Dendritic cell treated with granulocyte-macrophage colony-stimulating factor and Interleukin-4, amounts not matched to agents 40 ng/mL and 50 ng/mL, for 4 days (primary cell): ENCODE results near the gene PTPRD.
"Not testable (repeated sequence)": the region's sequence is repeated elsewhere in the genome, so short reads cannot be mapped to it uniquely, and the experiment has no call there.

Experiments
- H3K27ac Mint-ChIP-seq: one replicate; pipeline ENCODE4 v1.8.0; 2022; ENCODE audit warnings: mild to moderate bottlenecking, mixed read lengths
- H3K27me3 Mint-ChIP-seq: one replicate; pipeline ENCODE4 v1.8.0; 2022; ENCODE audit warnings: mild to moderate bottlenecking, mixed read lengths
- H3K36me3 Mint-ChIP-seq: one replicate; pipeline ENCODE4 v1.8.0; 2022; ENCODE audit warnings: low read depth, mixed read lengths
- H3K4me1 Mint-ChIP-seq: one replicate; pipeline ENCODE4 v1.8.0; 2022; ENCODE audit warnings: low read depth, mixed read lengths
- H3K4me3 Mint-ChIP-seq: one replicate; pipeline ENCODE4 v1.8.0; 2022; ENCODE audit warnings: mild to moderate bottlenecking, moderate library complexity, mixed read lengths
- H3K9me3 Mint-ChIP-seq: one replicate; pipeline ENCODE4 v1.8.0; 2022; ENCODE audit warnings: mixed read lengths
- intact Hi-C: fragments of 100-400 bp; cut with micrococcal nuclease; formaldehyde crosslinking; loops from one replicate; pipeline ENCODE4 v1.15.0; 2022

PTPRD gene

DNA sequence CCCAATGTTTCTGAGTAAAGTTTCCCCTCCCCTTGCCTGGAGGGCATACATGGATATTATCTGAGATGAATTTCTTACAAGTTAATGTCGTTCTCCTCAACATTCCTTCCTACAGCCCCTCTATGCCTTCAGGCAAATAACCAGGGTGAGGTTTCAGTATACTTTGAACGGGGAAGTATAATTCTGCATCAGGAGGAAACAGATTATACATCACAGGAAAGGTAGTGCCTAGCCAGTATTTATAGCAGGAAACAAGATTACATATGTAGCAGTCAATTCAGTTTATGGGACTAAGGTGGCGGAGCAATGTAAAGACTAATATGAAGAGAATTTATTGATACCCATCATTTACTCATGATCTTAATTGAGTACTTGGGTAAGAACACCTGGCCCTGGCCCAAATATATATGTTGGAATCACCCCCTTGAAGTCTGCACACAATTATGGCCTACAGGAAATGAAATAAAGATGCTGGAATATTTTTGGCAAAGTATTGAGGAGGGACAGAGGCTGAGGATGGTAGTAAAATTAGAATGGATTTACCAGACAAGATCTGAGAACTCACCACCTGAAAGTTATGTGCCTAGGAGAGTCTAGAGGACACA lies 661.1 kb downstream of the PTPRD start:
- no peaks in the 10 kb centered on the region for H3K27me3 Mint-ChIP-seq
- peaks cover 7% of the 10 kb centered on the region for H3K9me3 Mint-ChIP-seq
- H3K36me3 Mint-ChIP-seq = no peaks in the 10 kb centered on the region
- H3K27ac Mint-ChIP-seq = no peak overlapping the region
- no peaks in the 10 kb centered on the region for H3K4me1 Mint-ChIP-seq
- intact Hi-C loops = no loop called here
- no peak overlapping the region for H3K4me3 Mint-ChIP-seq

DNA sequence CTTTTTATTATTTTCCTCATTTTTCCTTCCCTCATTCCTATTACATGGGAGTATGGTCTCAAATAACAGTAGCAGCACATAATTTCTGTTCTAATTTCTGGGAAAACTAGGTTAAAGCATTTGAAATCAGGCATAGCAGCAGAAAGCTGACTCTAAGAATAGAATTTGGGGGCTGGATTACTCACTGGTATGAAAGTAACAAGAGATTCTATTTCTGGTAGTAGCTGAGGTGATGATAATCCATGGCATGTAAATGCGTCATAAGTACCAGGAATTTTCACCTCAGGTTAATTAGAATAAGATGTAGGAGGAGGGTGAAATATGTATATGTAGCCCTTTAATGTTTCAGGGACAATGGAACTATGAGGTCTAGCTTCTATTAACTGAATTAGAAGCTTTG lies 662.0 kb downstream of the PTPRD start:
- H3K4me1 Mint-ChIP-seq = no peaks in the 10 kb centered on the region
- peaks cover 7% of the 10 kb centered on the region for H3K9me3 Mint-ChIP-seq
- no peak overlapping the region for H3K4me3 Mint-ChIP-seq
- no peaks in the 10 kb centered on the region for H3K27me3 Mint-ChIP-seq
- intact Hi-C loops = no loop called here
- H3K27ac Mint-ChIP-seq = no peak overlapping the region
- H3K36me3 Mint-ChIP-seq = no peaks in the 10 kb centered on the region

DNA sequence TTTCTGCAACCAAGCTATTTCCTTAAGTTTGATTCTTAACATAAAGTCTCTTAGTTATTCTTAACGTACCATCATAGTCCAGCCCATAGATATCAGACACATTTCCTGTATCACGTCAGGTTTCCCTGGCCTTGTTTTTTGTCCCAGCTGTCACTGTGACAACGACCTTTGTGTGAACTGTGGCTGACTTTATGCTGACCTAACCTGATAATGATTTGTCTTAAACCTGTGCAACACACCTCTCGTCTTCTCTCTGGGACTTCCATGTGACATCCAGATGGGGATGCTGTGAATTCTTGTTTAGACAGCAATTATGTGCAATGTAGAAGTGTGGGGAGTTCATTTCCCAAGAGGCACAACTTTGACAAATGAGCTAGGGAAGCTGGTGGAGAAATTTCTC lies 662.8 kb downstream of the PTPRD start:
- Mint-ChIP-seq H3K9me3 (peaks cover 7% of the 10 kb centered on the region), H3K27ac (no peak overlapping the region), H3K4me1 (no peaks in the 10 kb centered on the region), H3K4me3 (no peak overlapping the region), H3K27me3 (no peaks in the 10 kb centered on the region), H3K36me3 (no peaks in the 10 kb centered on the region)
- intact Hi-C loops = no loop called here

DNA sequence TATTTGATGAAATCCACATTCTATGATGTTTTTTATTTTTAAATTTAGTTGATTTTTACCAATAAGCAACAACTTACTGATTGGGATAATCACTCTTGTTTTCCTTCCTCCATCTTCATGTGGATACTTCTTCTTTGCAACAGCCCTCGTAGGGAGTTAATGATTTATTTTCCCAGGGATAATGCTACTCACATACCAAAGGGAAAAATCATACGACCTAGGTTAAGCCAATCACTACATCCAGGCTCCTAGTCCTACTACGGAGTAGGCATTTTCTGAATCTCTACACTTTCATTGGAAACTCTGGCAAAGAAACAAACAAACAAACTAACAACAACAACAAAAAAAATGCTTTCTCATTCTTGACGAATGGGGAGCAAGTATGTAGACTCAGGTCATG lies 663.4 kb downstream of the PTPRD start:
- intact Hi-C loops = no loop called here
- no peaks in the 10 kb centered on the region for H3K27me3 Mint-ChIP-seq
- H3K4me3 Mint-ChIP-seq = no peak overlapping the region
- no peaks in the 10 kb centered on the region for H3K36me3 Mint-ChIP-seq
- H3K4me1 Mint-ChIP-seq = no peaks in the 10 kb centered on the region
- H3K27ac Mint-ChIP-seq = no peak overlapping the region
- peaks cover 7% of the 10 kb centered on the region for H3K9me3 Mint-ChIP-seq

DNA sequence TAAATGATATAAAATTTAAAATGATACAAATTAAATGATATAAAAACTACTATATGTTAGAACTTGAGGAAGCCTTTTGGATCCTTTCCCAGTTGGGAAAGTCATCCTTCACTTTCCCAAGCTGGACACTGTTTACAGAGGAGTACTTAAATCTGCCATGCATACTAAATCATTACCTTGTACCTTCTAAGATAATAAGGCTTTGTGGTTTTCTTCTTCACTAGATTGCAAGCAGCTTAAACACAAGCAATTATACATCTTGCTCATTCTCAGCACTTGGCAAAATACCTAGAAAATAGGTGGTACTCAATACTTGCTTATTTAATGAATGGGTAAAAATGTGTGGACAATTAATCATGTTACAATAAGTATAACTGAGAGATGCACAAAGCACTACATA lies 666.8 kb downstream of the PTPRD start:
- intact Hi-C loops = no loop called here
- H3K27ac Mint-ChIP-seq = no peak overlapping the region
- H3K36me3 Mint-ChIP-seq = no peaks in the 10 kb centered on the region
- H3K4me1 Mint-ChIP-seq = no peaks in the 10 kb centered on the region
- H3K9me3 Mint-ChIP-seq = peaks cover 7% of the 10 kb centered on the region
- H3K27me3 Mint-ChIP-seq = no peaks in the 10 kb centered on the region
- no peak overlapping the region for H3K4me3 Mint-ChIP-seq

DNA sequence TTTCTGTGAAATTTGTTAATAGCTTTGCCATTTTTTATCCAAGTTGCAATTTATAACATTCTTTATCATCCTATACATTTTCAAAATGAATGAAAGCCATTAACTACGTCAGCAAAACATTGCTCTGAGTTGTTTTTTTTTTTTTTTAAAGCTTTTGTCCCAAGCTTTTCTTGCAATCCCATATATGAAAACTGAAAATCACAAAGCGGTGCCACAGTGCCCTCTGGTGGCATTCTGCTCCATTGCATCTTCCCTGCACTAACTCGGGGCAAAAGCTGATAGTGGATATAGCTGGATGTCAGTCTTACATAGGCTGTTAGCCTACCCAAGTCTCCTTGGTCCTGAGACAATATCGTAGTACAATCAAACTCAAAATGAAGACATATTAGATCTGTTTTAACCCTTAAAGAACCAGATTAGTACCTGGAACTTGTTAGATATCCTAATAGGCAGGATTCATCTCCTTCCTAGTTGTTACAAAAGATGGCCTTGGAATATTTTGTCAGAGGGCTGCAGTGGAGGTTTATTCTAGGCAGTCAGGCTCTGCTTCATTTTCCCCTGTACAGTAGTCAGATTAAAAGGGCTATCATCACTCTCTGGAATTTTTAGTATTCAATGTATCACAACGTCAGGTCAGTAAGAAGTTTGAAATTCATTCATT lies 669.9 kb downstream of the PTPRD start:
- intact Hi-C loops = no loop called here

DNA sequence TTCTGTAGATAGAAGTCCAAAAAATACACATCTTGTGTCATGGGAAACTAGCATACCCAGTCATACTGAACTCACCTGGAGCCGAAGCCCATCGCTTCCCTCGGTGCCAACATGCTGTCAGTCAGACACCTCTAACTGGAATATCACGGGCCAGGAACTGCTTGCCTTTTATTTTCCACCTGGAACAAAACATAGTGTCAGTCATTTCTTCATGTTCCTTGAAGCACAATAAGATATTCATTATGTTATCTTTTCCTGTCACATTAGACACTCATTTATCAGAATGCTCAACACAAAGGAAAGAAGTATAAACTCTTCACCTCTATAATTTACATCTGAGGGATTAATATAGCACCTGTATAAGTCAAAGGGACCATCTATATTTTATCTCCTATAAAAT lies 674.4 kb downstream of the PTPRD start:
- Mint-ChIP-seq H3K4me1 (no peaks in the 10 kb centered on the region), H3K9me3 (no peaks in the 10 kb centered on the region), H3K27me3 (no peaks in the 10 kb centered on the region), H3K36me3 (no peaks in the 10 kb centered on the region), H3K27ac (no peak overlapping the region), H3K4me3 (no peak overlapping the region)
- intact Hi-C loops = no loop called here

More for the DNA sequence above, 669.9 kb downstream of the PTPRD start:
- Mint-ChIP-seq H3K27me3 (no peaks in the 10 kb centered on the region), H3K27ac (no peak overlapping the region), H3K36me3 (no peaks in the 10 kb centered on the region), H3K9me3 (no peaks in the 10 kb centered on the region), H3K4me3 (no peak overlapping the region), H3K4me1 (no peaks in the 10 kb centered on the region)

DNA sequence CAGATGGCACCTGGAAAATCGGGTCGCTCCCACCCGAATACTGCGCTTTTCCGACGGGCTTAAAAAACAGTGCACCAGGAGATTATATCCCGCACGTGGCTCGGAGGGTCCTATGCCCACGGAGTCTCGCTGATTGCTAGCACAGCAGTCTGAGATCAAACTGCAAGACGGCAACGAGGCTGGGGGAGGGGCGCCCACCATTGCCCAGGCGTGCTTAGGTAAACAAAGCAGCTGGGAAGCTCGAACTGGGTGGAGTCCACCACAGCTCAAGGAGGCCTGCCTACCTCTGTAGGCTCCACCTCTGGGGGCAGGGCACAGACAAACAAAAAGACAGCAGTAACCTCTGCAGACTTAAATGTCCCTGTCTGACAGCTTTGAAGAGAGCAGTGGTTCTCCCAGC lies 681.3 kb downstream of the PTPRD start:
- intact Hi-C loops, H3K4me3 Mint-ChIP-seq: not testable (repeated sequence)

DNA sequence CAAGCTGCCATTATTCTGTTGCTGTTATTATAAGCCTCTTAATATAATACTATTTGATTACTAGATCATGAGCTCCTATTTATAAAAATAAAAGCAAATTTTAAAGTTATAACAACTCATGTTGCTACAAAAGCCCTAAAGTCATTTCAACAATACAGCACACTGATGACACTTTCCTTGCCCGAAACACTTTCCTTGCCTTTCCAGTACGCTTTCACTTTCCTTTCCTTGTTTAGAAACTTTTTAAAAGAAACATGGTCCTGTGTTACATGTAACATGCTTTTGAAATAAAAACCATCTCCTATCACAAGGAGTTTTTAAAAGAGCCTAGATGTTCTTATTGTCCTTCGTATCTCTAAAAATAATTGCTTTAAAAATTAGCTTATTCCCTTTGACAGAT lies 688.4 kb downstream of the PTPRD start:
- H3K4me1 Mint-ChIP-seq = peaks cover 5% of the 10 kb centered on the region
- H3K4me3 Mint-ChIP-seq = no peak overlapping the region
- intact Hi-C loops = no loop called here
- H3K36me3 Mint-ChIP-seq = no peaks in the 10 kb centered on the region
- no peak overlapping the region for H3K27ac Mint-ChIP-seq
- H3K27me3 Mint-ChIP-seq = no peaks in the 10 kb centered on the region
- no peaks in the 10 kb centered on the region for H3K9me3 Mint-ChIP-seq

More for the DNA sequence above, 681.3 kb downstream of the PTPRD start:
- not testable (repeated sequence) for H3K9me3 Mint-ChIP-seq, H3K36me3 Mint-ChIP-seq, H3K4me1 Mint-ChIP-seq, H3K27ac Mint-ChIP-seq, H3K27me3 Mint-ChIP-seq

DNA sequence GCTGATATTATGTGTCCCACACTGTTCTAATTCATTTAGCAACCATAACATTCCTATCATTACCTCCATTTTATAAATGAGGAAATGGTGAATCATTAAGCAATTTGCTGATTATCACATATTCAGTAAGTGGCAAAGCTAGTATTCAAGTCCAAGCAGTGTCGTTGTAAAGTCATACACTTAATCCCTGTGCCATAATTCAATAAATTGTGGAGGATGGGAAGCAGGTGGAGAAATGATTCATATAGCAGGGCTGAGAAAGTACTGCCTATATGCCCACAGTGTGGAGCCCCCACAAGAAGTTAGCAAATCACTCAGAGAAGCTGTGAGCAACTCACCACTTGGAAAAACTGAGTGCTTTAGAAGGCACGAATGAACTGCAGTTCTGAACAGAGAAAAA lies 691.0 kb downstream of the PTPRD start:
- Mint-ChIP-seq H3K4me3 (no peak overlapping the region), H3K9me3 (no peaks in the 10 kb centered on the region), H3K36me3 (no peaks in the 10 kb centered on the region), H3K4me1 (peaks cover 5% of the 10 kb centered on the region), H3K27ac (no peak overlapping the region), H3K27me3 (no peaks in the 10 kb centered on the region)
- intact Hi-C loops = no loop called here

DNA sequence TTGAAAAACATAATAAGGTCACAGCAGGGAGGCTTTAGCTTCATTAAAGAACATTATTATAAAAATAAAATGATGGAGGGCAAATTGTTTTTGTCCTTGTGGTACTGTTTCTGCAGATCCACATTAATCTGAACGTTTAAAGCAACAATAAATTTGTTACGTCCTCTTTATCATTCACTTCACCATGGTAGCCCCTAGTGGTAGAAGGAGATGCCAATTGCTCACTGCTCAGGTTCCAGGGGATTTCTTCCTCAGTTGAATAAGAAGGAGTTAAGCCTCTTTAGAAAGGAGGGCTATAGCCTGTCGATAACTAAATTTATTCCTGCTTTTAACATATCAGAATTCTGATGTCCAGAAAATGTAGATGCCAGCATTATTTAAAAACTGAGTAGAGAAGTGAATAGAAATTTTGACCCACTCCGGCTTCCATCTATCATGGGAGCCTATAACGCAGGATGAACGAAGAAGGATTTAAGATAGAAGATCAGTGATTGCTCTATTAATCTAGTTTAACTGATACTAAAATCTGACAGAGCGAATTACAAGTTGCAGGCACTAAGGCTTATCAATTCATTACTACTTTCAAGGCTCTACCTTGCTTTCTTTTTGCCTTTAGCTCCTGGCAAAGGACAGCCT lies 692.3 kb downstream of the PTPRD start:
- no peak overlapping the region for H3K27ac Mint-ChIP-seq
- H3K27me3 Mint-ChIP-seq = no peaks in the 10 kb centered on the region
- no peak overlapping the region for H3K4me3 Mint-ChIP-seq
- peaks cover 5% of the 10 kb centered on the region for H3K4me1 Mint-ChIP-seq
- intact Hi-C loops = no loop called here
- peaks cover 3% of the 10 kb centered on the region for H3K9me3 Mint-ChIP-seq
- no peaks in the 10 kb centered on the region for H3K36me3 Mint-ChIP-seq

DNA sequence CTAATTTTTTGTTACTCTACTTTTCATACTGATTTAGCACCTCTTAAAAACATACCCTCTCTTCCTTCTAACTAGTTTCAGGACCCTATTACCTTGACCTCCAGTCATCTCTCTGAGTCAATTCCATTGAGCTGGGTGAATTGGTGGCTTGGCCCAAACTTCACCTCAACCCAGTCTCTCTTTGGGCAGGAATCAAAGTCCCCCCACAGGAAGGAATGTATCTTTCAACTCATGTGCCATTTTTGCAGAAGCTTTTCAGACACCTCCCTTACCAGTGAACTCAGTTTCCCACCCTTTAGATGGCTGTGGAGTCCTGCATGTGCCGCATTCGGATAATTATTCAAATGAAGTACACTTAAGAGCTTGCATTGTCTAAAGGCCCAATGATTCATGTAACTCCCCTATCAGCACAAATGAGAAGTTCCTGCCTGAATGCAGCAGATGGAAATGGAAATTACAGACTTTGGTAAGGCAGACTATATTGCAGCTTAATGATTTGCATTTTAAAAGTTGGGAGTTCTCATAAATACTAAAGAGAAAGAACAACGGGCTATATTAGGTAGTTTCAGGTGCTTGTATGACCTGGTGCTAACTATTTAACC lies 693.5 kb downstream of the PTPRD start:
- Mint-ChIP-seq H3K4me3 (no peak overlapping the region), H3K36me3 (no peaks in the 10 kb centered on the region), H3K4me1 (peaks cover 5% of the 10 kb centered on the region), H3K27ac (no peak overlapping the region), H3K9me3 (peaks cover 12% of the 10 kb centered on the region), H3K27me3 (no peaks in the 10 kb centered on the region)
- intact Hi-C loops = no loop called here

DNA sequence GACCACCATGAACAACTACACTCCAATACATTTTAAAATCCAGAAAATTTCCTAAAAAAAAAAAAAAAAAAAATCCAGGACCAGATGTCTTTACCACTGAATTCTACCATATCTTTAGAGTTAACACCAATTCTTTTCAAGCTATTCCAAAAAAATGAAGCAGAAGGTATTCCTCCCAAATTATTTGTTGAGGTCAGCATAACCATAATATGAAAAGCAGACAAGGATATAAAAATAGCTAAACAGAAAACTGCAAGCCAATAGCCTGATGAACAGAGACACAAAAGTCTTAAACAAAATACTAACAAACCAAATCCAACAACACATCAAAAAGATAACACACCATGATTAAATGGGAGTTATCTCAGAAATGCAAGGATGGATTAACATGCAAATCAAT lies 695.4 kb downstream of the PTPRD start:
- H3K27me3 Mint-ChIP-seq = no peaks in the 10 kb centered on the region
- no peak overlapping the region for H3K4me3 Mint-ChIP-seq
- H3K36me3 Mint-ChIP-seq = no peaks in the 10 kb centered on the region
- no peaks in the 10 kb centered on the region for H3K4me1 Mint-ChIP-seq
- H3K9me3 Mint-ChIP-seq = peaks cover 12% of the 10 kb centered on the region
- intact Hi-C loops = no loop called here
- no peak overlapping the region for H3K27ac Mint-ChIP-seq

DNA sequence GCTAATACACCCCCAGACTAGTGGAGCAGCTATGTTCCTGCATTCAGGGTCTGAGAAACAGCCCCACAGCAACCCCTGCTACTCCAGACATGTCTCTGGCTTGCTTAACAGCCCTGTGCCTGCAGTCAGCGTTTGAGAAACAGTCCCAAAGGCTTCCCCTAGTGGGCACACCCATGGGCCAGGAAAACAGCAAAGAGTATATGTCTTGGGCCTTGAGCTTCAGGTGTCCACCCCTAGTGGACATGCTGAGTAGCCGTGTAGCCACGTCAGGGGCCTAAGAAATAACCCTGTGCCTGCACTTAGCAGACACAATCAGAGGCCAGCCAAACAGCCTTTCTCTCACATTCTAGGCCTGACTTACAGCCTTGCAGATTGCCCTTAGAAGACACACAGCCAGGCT lies 698.6 kb downstream of the PTPRD start:
- no peaks in the 10 kb centered on the region for H3K27me3 Mint-ChIP-seq
- H3K4me3 Mint-ChIP-seq = no peak overlapping the region
- H3K27ac Mint-ChIP-seq = no peak overlapping the region
- H3K9me3 Mint-ChIP-seq = peaks cover 12% of the 10 kb centered on the region
- intact Hi-C loops = no loop called here
- H3K4me1 Mint-ChIP-seq = no peaks in the 10 kb centered on the region
- no peaks in the 10 kb centered on the region for H3K36me3 Mint-ChIP-seq
